Glutamatergic neuron (in vitro differentiated cells): ENCODE measurements around the gene THSD4. TPM values are rescaled to one million over a fixed set of nuclear protein-coding genes. Genes with fewer than 3 reads are reported as not detected.
"Not testable (repeated sequence)": the region's sequence is repeated elsewhere in the genome, so short reads cannot be mapped to it uniquely, and the experiment has no call there.

Experiments
- DNase-seq: peaks from one replicate; pipeline ENCODE4 v3.0.0; 2022
- H3K27ac Mint-ChIP-seq: one replicate; pipeline ENCODE4 v1.8.0; 2020; ENCODE audit warnings: mild to moderate bottlenecking, mixed read lengths, inconsistent platforms; ENCODE audit not compliant: unreplicated experiment
- H3K27me3 Mint-ChIP-seq: one replicate; pipeline ENCODE4 v1.8.0; 2020; ENCODE audit warnings: mild to moderate bottlenecking, moderate library complexity, mixed read lengths, inconsistent platforms; ENCODE audit not compliant: unreplicated experiment
- H3K36me3 Mint-ChIP-seq: one replicate; pipeline ENCODE4 v1.8.0; 2020; ENCODE audit warnings: mild to moderate bottlenecking, mixed read lengths, inconsistent platforms; ENCODE audit not compliant: unreplicated experiment
- H3K4me1 Mint-ChIP-seq: one replicate; pipeline ENCODE4 v1.8.0; 2020; ENCODE audit warnings: mild to moderate bottlenecking, low read depth, mixed read lengths, inconsistent platforms; ENCODE audit not compliant: unreplicated experiment
- H3K4me3 Mint-ChIP-seq: one replicate; pipeline ENCODE4 v1.8.0; 2020; ENCODE audit warnings: mild to moderate bottlenecking, mixed read lengths, inconsistent platforms; ENCODE audit not compliant: unreplicated experiment
- H3K9me3 Mint-ChIP-seq: one replicate; pipeline ENCODE4 v1.8.0; 2020; ENCODE audit warnings: mild to moderate bottlenecking, moderate library complexity, mixed read lengths, inconsistent platforms; ENCODE audit not compliant: unreplicated experiment
- CTCF ChIP-seq: fragments of 200-600 bp; sonication (generic); IDR thresholded peaks from one replicate; pipeline ENCODE4 v1.5.0; 2021; ENCODE audit not compliant: partially characterized antibody, unreplicated experiment
- total RNA-seq: library from RNA; stranded (reverse); fragmentation: NEBNext Ultra II Directional; extraction: Animal tissue kit (Norgen Biotek cat#: 25700); gene quantifications from one replicate; pipeline ENCODE4 v1.2.1, GENCODE V29; 2021; ENCODE audit not compliant: unreplicated experiment

THSD4 gene
- total RNA-seq, 1 donor from 2014 or later: 12.3 TPM

- Mint-ChIP-seq H3K27ac (no peak overlapping the region), H3K4me1 (peaks cover 5% of the 10 kb centered on the region), H3K27me3 (no peaks in the 10 kb centered on the region), H3K4me3 (no peak overlapping the region), H3K36me3 (no peaks in the 10 kb centered on the region), H3K9me3 (peaks cover 1% of the 10 kb centered on the region)
- TF ChIP-seq CTCF: no peak
- no peak for DNase-seq
Observed at GRCh38 chr15:71713191-71713809, 598.0 kb downstream of the THSD4 start.

GRCh38 chr15:71715914-71716313 lies 600.6 kb downstream of the THSD4 start:
- Mint-ChIP-seq H3K36me3 (no peaks in the 10 kb centered on the region), H3K27ac (no peak overlapping the region), H3K4me1 (peaks cover 5% of the 10 kb centered on the region), H3K27me3 (no peaks in the 10 kb centered on the region), H3K4me3 (no peak overlapping the region), H3K9me3 (peaks cover 1% of the 10 kb centered on the region)
- DNase-seq: no peak
- no peak for TF ChIP-seq CTCF

GRCh38 chr15:71716990-71717389 lies 601.7 kb downstream of the THSD4 start:
- Mint-ChIP-seq H3K9me3 (peaks cover 1% of the 10 kb centered on the region), H3K4me1 (peaks cover 5% of the 10 kb centered on the region), H3K27ac (no peak overlapping the region), H3K36me3 (no peaks in the 10 kb centered on the region), H3K4me3 (no peak overlapping the region), H3K27me3 (no peaks in the 10 kb centered on the region)
- TF ChIP-seq CTCF: no peak
- DNase-seq: no peak

- no peak for DNase-seq
- no peak overlapping the region for H3K4me3 Mint-ChIP-seq
- H3K4me1 Mint-ChIP-seq: peaks cover 3% of the 10 kb centered on the region
- H3K9me3 Mint-ChIP-seq: peaks cover 1% of the 10 kb centered on the region
- no peaks in the 10 kb centered on the region for H3K36me3 Mint-ChIP-seq
- no peaks in the 10 kb centered on the region for H3K27me3 Mint-ChIP-seq
- no peak for TF ChIP-seq CTCF
- no peak overlapping the region for H3K27ac Mint-ChIP-seq
Observed at GRCh38 chr15:71718116-71718910, 603.0 kb downstream of the THSD4 start.

- Mint-ChIP-seq H3K36me3 (no peaks in the 10 kb centered on the region), H3K27me3 (no peaks in the 10 kb centered on the region), H3K4me1 (no peaks in the 10 kb centered on the region), H3K27ac (no peak overlapping the region), H3K9me3 (no peaks in the 10 kb centered on the region), H3K4me3 (no peak overlapping the region)
- DNase-seq: no peak
- TF ChIP-seq CTCF: no peak
Observed at GRCh38 chr15:71723344-71723743, 608.1 kb downstream of the THSD4 start.

- DNase-seq, H3K36me3 Mint-ChIP-seq, H3K4me1 Mint-ChIP-seq, H3K4me3 Mint-ChIP-seq, H3K27me3 Mint-ChIP-seq, H3K9me3 Mint-ChIP-seq, H3K27ac Mint-ChIP-seq: not testable (repeated sequence)
Observed at GRCh38 chr15:71725207-71725955, 610.1 kb downstream of the THSD4 start.
